KMS-11 (cell line): ENCODE measurements around the gene THRSP.

Source experiments
- H2AFZ ChIP-seq: fragments of 200-600 bp; sonication (generic); 2 replicates; pipeline ENCODE4 v1.6.1; 2016; ENCODE audit warnings: antibody characterized with exemption, mixed run types, low read depth
- H3K27ac ChIP-seq: fragments of 200-600 bp; sonication (generic); 2 replicates; pipeline ENCODE4 v1.6.1; 2016; ENCODE audit warnings: mild to moderate bottlenecking, mixed run types
- H3K27me3 ChIP-seq: fragments of 200-600 bp; sonication (generic); 2 replicates; pipeline ENCODE4 v1.6.1; 2017; ENCODE audit warnings: mild to moderate bottlenecking, low read depth, mixed run types, moderate library complexity; ENCODE audit not compliant: insufficient read depth
- H3K36me3 ChIP-seq: fragments of 200-600 bp; sonication (generic); 2 replicates; pipeline ENCODE4 v1.6.1; 2017; ENCODE audit warnings: mild to moderate bottlenecking, mixed run types; ENCODE audit not compliant: insufficient read depth
- H3K4me1 ChIP-seq: fragments of 200-600 bp; sonication (generic); 2 replicates; pipeline ENCODE4 v1.6.1; 2016; ENCODE audit warnings: mild to moderate bottlenecking, low read depth, mixed run types; ENCODE audit not compliant: poor library complexity, severe bottlenecking
- H3K4me2 ChIP-seq: fragments of 200-600 bp; sonication (generic); 2 replicates; pipeline ENCODE4 v1.7.0; 2016; ENCODE audit warnings: mild to moderate bottlenecking, mixed run types
- H3K4me3 ChIP-seq: fragments of 200-600 bp; sonication (generic); IDR thresholded peaks from 2 replicates; pipeline ENCODE4 v1.6.1; 2017; ENCODE audit warnings: low read depth, low read length, mixed read lengths; ENCODE audit not compliant: insufficient read depth
- H3K79me2 ChIP-seq: fragments of 200-600 bp; sonication (generic); 2 replicates; pipeline ENCODE4 v1.6.1; 2016; ENCODE audit warnings: low read depth, mixed run types; ENCODE audit not compliant: insufficient read depth
- H3K9ac ChIP-seq: fragments of 200-600 bp; sonication (generic); 2 replicates; pipeline ENCODE4 v1.6.1; 2016; ENCODE audit warnings: mild to moderate bottlenecking, mixed run types
- H4K20me1 ChIP-seq: fragments of 200-600 bp; sonication (generic); 2 replicates; pipeline ENCODE4 v1.6.1; 2016; ENCODE audit warnings: mild to moderate bottlenecking, mixed run types; ENCODE audit not compliant: insufficient read depth
- TF ChIP-seq, protein P1 (sequence below): fragments of 200-600 bp; sonication (generic); conservative IDR thresholded peaks from 2 replicates; pipeline ENCODE4 v1.6.1; 2017; ENCODE audit warnings: low read depth, mild to moderate bottlenecking, antibody characterized with exemption, low read length, moderate library complexity, mixed read lengths

Gene THRSP

DNA sequence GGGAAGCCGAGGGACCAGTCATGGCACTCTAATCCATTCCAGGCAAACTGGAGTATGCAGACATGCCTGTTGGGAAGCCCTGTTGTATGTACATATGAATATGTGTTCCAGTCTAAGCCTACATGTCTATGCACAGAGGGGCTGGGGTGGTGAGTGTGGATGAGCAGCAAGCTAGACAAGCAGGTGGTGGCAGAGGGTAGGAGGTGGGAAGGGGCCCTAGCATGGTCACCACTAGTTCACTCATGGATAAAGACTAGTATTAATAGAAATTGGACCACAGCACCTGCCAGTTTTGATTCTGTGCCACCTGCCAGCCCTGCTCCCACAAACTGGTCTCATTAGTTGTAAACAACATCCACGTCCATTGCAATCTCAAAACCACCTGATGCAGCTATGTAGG is 1.5 kb downstream of the THRSP start:
- Histone ChIP-seq H3K4me2 (no peak overlapping the region; the same call in 1 of the 2 replicates), H3K27ac (no peak overlapping the region), H4K20me1 (no peaks in the 10 kb centered on the region), H3K79me2 (no peaks in the 10 kb centered on the region), H2AFZ (no peak overlapping the region), H3K27me3 (no peaks in the 10 kb centered on the region), H3K9ac (no peak overlapping the region), H3K4me3 (no peak overlapping the region), H3K4me1 (peaks cover 14% of the 10 kb centered on the region), H3K36me3 (peaks cover 9% of the 10 kb centered on the region; the same call in 1 of the 2 replicates)
- TF ChIP-seq, protein P1, sequence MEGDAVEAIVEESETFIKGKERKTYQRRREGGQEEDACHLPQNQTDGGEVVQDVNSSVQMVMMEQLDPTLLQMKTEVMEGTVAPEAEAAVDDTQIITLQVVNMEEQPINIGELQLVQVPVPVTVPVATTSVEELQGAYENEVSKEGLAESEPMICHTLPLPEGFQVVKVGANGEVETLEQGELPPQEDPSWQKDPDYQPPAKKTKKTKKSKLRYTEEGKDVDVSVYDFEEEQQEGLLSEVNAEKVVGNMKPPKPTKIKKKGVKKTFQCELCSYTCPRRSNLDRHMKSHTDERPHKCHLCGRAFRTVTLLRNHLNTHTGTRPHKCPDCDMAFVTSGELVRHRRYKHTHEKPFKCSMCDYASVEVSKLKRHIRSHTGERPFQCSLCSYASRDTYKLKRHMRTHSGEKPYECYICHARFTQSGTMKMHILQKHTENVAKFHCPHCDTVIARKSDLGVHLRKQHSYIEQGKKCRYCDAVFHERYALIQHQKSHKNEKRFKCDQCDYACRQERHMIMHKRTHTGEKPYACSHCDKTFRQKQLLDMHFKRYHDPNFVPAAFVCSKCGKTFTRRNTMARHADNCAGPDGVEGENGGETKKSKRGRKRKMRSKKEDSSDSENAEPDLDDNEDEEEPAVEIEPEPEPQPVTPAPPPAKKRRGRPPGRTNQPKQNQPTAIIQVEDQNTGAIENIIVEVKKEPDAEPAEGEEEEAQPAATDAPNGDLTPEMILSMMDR: no peak

DNA sequence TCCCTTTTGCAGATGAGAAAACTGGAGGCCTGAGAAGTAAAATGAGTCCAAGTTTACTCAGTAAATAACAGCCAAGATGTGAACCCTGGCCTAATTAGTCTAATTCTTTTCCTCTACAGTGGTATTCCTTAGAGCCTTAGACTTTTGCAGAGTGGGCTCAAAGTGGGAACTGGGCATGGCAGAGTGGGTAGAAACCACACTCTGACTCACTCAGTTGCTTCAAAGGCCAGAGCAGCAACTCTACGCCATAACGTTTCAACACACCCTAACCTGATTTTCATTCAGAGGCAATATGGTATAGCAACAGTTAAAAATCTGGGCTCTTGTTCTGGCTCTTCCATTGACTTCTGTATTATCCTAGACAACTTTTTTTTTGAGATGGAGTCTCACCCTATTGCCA is 2.8 kb downstream of the THRSP start:
- H3K4me1 ChIP-seq: peaks cover 14% of the 10 kb centered on the region
- H2AFZ ChIP-seq: no peak overlapping the region
- TF ChIP-seq, protein P1: no peak
- no peaks in the 10 kb centered on the region for H3K79me2 ChIP-seq
- peaks cover 15% of the 10 kb centered on the region; the same call in 1 of the 2 replicates for H3K36me3 ChIP-seq
- no peak overlapping the region for H3K27ac ChIP-seq
- H4K20me1 ChIP-seq: no peaks in the 10 kb centered on the region
- no peak overlapping the region for H3K9ac ChIP-seq
- H3K4me2 ChIP-seq: no peak overlapping the region
- H3K27me3 ChIP-seq: no peaks in the 10 kb centered on the region
- H3K4me3 ChIP-seq: no peak overlapping the region

DNA sequence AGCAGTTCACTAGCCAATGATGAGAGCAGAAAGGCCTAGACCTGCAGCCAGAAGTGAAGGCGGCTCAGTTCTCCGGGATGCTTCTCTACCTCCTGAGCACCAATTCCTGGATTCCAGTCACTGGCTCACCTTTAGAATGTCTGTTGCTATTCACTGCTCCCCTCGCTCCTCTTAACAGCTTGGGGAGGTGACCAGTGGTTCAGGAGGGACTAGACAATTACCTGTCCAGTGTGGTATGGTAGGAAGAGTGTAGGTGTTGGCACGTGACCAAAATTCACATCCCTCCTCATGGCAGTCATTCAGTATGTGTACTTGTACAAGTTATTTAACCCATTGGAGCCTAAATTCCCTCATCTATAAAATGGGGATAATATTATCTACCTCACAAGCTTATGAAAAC is 4.0 kb downstream of the THRSP start:
- Histone ChIP-seq H3K4me1 (peaks cover 14% of the 10 kb centered on the region), H2AFZ (no peak overlapping the region), H3K27me3 (no peaks in the 10 kb centered on the region), H3K9ac (no peak overlapping the region), H3K36me3 (peaks cover 17% of the 10 kb centered on the region; the same call in 1 of the 2 replicates), H4K20me1 (no peaks in the 10 kb centered on the region), H3K4me3 (no peak overlapping the region), H3K79me2 (no peaks in the 10 kb centered on the region), H3K4me2 (no peak overlapping the region), H3K27ac (no peak overlapping the region)
- TF ChIP-seq, protein P1: no peak

DNA sequence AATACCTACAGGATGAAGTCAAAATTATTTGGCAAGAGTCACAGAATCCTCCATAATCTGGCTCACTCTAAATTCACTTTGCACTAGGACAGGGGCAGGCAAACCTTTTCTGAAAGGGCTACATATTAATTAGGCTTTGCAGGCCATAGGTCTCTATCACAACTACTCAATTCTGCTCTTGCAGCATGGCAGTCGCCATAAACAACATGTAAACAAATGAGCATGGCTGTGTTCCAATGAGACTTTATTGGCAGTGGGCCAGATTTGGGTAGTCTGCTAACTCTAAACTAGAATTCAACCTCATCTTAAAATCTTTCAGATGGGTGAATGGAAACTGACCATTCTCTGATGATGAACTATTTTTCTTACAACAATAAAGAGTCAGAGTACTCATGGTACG is 5.8 kb downstream of the THRSP start:
- H3K27me3 ChIP-seq: no peaks in the 10 kb centered on the region
- no peak overlapping the region for H3K4me2 ChIP-seq
- no peaks in the 10 kb centered on the region for H4K20me1 ChIP-seq
- H3K27ac ChIP-seq: no peak overlapping the region
- no peak overlapping the region for H2AFZ ChIP-seq
- no peak overlapping the region for H3K4me3 ChIP-seq
- peaks cover 14% of the 10 kb centered on the region for H3K4me1 ChIP-seq
- peaks cover 6% of the 10 kb centered on the region; the same call in 1 of the 2 replicates for H3K79me2 ChIP-seq
- TF ChIP-seq, protein P1: no peak
- peaks cover 17% of the 10 kb centered on the region; the same call in 1 of the 2 replicates for H3K36me3 ChIP-seq
- H3K9ac ChIP-seq: no peak overlapping the region
